HG02938 (cell line): ENCODE results near the gene PAX8.

Experiments
- ATAC-seq: cut with Tn5 transposase; IDR thresholded peaks from one replicate; pipeline ENCODE4 v1.9.1; 2021; ENCODE audit warnings: mild to moderate bottlenecking, moderate library complexity; ENCODE audit not compliant: unreplicated experiment

PAX8 gene

GRCh38 chr2:113224647-113225236 lies 54.0 kb downstream of the PAX8 start:
- no peak for ATAC-seq

DNA sequence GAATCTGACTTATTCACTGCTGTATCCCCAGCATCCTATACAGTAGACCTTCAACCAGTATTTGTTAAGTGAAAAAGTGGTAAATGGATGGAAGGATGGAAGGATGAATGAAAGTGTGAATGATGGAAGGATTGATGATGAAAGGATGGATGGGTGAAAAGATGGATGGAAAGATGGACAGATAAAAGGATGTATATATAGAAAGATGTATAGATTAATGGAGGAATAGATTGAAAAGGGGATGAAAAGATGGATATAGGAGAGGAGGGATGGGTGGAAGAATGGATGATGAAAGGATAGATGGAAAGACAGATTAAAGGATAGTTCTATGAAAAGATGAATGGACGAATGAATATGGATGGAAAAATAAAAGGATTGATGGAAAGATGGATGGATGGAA lies 54.9 kb downstream of the PAX8 start:
- ATAC-seq: no peak

GRCh38 chr2:113221846-113222245 lies 56.9 kb downstream of the PAX8 start:
- ATAC-seq: no peak

DNA sequence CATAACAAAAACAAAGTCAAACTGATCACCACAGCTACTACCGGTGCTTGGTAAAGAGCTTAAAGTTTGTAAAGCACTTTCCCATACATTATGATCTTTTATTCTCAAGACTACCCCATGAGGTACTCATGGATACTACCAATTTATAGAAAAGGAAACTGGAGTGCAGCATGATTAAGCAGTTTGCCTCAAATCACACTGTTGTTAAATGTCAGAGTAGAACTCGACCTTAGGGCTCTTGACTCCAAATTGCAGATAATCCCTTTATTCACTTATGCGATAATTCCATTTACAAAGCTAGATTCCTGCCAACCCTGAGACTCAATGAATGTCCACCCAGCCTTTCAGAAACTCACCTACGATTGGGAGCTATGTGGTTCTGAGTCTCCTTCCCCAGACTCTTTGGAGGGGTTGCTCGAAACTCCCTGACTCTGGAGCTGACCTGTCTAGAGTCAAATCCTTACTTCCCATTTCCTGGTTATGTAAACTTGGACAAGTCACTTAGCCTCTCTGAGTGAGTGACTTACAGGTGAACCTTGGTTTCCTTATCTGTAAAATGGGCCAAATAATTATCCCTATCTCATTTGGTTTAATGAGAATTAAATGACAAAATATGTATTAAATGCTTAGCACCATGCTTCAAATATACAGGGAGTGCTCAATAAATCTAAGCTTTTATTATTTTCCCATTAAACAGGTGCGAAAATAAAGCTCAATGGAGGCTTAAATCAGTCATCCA lies 57.6 kb downstream of the PAX8 start:
- no peak for ATAC-seq

GRCh38 chr2:113219889-113220641 lies 58.7 kb downstream of the PAX8 start:
- ATAC-seq: no peak

- no peak for ATAC-seq
Measured at GRCh38 chr2:113219525-113219888, 59.2 kb downstream of the PAX8 start.

GRCh38 chr2:113219092-113219441 lies 59.7 kb downstream of the PAX8 start:
- ATAC-seq: no peak

- no peak for ATAC-seq
Measured at GRCh38 chr2:113218283-113219091, 60.2 kb downstream of the PAX8 start.

GRCh38 chr2:113217455-113218282 lies 61.1 kb downstream of the PAX8 start:
- ATAC-seq: no peak

DNA sequence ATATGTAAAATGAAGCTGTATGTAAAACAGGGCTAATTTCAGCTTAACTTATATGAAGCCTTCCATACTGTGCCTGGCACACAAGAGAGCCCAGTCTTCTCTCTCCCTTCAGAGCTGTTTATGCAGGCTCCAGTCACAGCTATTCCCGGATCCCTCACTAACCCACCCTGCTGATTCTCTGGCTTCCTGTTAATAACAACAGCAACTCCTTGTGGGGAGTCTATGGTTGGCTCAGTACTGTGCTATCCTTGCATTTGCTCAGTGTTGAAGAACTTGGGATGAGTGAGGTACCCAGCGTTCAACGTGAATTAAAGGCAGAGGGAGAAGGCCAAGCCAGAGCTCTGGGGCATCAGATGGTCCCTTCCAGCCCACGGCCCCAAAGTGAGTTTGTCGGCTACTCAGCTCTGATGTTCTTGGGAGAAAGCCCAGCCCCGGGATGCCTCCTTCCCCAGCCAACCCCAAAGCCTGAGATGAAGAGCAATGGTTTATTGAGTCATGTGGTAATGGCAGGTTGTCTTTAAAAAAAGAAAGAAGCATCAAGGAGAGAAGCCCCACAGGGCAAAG lies 61.7 kb downstream of the PAX8 start:
- no peak for ATAC-seq

DNA sequence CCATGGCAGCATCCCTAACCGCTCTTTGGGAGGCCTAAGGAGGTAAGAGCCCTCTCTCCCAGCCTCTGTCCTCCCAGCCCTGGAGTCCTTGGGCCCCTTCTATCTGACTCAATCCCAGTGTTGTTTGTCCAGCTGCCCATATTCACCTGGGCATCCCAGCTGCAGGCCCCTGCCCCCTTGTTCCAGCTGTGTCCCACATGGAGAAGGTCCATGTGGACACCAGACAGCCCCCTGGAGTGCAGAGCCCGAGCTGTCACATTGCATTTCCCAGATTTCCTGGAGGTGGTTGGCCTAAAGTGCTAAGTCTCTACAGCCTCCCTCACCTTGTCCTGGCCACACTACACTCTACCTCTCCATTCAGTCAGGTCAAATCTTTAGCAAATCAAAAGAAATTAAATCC lies 62.4 kb downstream of the PAX8 start:
- no peak for ATAC-seq

DNA sequence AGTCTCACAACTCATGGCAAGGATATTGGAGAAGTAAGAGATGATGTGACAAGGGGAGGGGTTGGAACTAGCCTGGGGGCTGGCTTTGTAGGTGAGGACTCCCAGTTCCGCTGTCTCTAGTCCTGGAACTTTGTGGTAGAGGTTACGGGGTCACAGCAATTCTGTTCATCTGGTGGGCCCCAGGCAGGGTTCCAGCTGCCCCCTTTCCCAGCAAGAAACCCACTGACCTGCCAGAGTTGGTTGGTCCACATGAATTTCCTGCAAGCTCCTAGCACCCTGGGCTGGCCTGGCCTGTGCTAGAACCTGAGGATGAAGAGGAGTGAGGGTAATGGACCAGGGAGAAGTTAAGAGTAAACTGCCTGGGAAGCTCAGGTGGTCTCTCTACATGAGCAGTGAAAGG lies 63.7 kb downstream of the PAX8 start:
- ATAC-seq: no peak

DNA sequence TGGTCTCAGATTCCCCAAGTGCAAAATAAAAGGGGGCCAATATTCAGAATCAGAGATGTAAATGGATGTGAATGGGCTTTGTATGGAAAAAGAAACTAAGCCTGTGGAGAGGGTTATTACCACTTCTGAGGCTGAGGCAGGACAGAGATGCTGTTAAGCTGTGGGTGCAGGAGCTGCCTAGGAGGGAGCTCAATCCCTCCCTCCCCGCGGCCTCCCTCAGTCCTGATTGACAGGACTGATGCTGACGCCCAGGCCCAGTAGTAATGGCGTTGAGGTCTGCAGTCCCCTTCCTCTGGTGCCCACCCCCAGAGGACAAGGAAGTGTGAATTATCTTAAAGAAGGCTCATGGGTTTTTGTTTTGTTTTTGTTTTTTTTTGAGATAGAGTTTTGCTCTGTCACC lies 64.6 kb downstream of the PAX8 start:
- no peak for ATAC-seq

DNA sequence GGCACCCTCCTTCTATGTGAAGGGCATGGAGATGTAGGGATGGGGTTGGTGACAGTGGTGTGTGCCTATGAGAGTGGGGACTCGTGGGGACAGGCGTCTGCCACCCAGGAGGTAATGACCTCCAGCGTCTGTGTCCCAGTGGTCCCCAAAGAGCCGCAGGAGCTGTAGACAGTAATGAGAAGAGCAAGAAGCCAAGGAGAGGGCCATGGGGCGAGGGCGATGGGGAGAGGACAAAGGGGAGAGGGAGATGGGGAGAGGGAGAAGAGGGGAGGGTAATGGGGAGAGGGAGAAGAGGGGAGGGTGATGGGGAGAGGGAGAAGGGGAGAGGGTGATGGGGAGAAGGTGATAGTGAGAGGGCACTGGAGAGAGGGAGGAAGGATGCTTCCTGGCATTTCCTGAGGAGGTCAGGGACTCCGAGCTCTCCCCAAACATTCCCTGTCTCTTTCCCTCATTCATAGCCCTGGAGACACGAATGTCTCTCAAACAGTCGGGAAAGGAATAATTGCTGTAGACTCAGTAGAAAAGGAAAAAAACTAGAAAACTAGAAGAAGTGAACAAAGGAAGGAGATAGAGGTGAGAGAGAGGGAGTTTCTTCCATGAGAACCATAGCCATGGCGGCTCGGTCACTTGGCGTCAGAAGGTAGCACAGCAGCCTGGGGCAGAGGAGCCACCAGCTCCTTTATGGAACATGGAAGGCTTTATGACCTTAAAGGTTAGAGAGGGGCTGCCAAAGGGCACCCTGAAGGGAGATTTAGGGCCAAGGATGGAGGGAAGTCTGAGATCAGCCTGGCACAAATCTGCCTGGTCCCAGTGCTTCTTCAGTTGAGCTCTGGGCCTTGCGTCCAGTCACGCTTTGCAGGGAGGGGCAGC lies 65.4 kb downstream of the PAX8 start:
- ATAC-seq: no peak

- no peak for ATAC-seq
Measured at GRCh38 chr2:113212245-113213060, 66.3 kb downstream of the PAX8 start.

GRCh38 chr2:113211226-113212105 lies 67.3 kb downstream of the PAX8 start:
- no peak for ATAC-seq

DNA sequence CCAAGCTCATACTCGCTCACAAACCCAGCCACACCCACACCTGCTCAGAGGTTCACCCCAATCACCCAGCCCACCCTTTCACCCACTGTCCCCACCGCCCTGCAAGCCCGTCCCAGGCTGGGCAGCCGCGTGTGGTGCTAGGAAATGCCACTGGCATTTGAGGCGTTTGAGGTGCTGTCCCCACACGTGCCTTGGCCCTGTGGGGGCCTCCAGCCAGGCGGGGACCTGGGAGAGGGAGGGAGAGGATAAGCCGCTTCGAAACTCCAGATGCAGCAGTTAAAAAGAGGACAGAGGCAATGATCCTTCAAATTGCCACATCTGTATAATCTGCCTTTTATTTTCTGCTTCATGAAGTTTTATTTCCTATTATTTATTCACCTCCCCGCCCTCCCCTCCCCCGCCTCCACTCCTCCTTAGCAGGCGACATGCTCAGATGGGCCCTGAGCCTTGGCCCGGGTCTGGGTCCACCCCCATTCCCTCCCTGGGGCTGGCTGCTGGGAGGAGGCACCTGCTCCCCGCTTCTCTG lies 69.0 kb downstream of the PAX8 start:
- ATAC-seq: no peak
